A673 (cell line): ENCODE results near the gene HAUS7.

Experiments used
- CTCF ChIP-seq: fragments of 300-800, 200-600 bp; sonication (generic); conservative IDR thresholded peaks from 2 replicates; pipeline ENCODE4 v1.5.1; 2017; ENCODE audit warnings: low read depth, mild to moderate bottlenecking, antibody characterized with exemption, low read length, moderate library complexity, mixed read lengths
- EZH2 ChIP-seq: fragments of 200-600 bp; sonication (generic); IDR thresholded peaks from 2 replicates; pipeline ENCODE4 v1.6.1; 2017; ENCODE audit warnings: borderline replicate concordance, low read depth, mild to moderate bottlenecking, mixed read lengths, antibody characterized with exemption, low read length; ENCODE audit not compliant: poor library complexity, severe bottlenecking

GRCh38 chrX:153494061-153494460, 23.7 kb upstream of the HAUS7 start:
- TF ChIP-seq CTCF (no peak), EZH2 (no peak)
